NCI-H2029 treated with DMSO at 0.1 percent for 48 hours (cell line): ENCODE measurements around the gene ZCCHC8.
A peak's percentile ranks its signal among the peaks of the same experiment; 100 is the strongest.
"Not testable (repeated sequence)": the region's sequence is repeated elsewhere in the genome, so short reads cannot be mapped to it uniquely, and the experiment has no call there.

Source experiments
- DNase-seq: peaks from one replicate; lab custom pipeline; 2025; lab: John Stamatoyannopoulos, UW

Gene ZCCHC8

GRCh38 chr12:122471324-122472226, 29.2 kb downstream of the ZCCHC8 start:
- DNase-seq = peak; percentile 71

DNA sequence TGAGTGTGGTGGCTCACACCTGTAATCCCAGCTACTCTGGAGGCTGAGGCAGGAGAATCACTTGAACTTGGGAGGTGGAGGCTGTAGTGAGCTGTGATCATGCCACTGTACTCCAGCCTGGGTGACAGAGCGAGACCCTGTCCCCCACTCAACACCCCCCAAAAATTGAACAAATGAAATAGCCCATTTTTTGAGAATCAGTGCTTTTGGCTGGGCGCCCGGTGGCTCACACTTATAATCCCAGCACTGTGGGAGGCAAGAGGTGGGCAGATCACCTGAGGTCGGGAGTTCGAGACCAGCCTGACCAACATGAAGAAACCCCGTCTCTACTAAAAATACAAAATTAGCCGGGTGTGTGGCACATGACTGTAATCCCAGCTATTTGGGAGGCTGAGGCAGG, 30.2 kb downstream of the ZCCHC8 start:
- not testable (repeated sequence) for DNase-seq

- DNase-seq = not testable (repeated sequence)
These were observed 30.9 kb downstream of the ZCCHC8 start for GRCh38 chr12:122469856-122470255.

DNA sequence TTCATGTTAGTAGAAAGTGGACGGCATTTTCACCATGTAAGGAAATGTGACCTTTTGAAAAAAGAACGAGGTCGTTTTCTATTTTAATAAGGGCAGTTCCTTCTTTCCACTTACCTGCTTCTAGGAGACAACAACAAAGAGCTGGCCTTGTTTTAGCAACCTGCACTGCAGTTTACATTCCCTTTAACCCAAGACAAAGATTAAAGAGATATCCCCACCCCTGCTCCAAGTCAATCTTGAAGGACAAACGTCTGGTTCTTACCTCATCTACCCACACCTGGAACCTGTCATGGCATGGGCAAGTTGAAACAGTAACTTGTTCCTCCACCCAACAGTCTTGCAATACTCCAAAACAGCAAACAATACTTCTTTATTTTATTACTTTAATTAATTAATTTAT, 32.7 kb downstream of the ZCCHC8 start:
- DNase-seq = no peak

GRCh38 chr12:122464317-122465042, 36.3 kb downstream of the ZCCHC8 start:
- DNase-seq = not testable (repeated sequence)

DNA sequence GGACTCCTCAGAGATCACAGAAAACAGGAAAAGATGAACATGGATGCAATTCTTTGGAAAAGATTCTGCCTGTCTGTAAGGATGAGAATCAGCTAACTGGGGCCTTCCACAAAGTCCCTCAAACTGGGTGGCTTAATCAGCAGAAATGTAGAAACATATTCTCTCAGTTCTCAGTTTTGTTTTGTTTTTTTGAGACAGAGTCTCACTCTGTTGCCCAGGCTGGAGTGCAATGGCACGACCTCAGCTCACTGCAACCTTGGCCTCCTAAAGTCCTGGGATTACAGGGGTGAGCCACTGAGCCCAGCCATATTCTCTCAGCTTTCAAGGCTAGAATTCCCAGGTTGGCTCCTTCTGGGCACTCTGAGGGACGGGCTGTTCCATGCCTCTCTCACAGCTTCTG, 40.1 kb downstream of the ZCCHC8 start:
- no peak for DNase-seq

- no peak for DNase-seq
These were observed 40.7 kb downstream of the ZCCHC8 start for GRCh38 chr12:122460061-122460460.

- DNase-seq = no peak
These were observed 41.5 kb downstream of the ZCCHC8 start for GRCh38 chr12:122459211-122459610.

DNA sequence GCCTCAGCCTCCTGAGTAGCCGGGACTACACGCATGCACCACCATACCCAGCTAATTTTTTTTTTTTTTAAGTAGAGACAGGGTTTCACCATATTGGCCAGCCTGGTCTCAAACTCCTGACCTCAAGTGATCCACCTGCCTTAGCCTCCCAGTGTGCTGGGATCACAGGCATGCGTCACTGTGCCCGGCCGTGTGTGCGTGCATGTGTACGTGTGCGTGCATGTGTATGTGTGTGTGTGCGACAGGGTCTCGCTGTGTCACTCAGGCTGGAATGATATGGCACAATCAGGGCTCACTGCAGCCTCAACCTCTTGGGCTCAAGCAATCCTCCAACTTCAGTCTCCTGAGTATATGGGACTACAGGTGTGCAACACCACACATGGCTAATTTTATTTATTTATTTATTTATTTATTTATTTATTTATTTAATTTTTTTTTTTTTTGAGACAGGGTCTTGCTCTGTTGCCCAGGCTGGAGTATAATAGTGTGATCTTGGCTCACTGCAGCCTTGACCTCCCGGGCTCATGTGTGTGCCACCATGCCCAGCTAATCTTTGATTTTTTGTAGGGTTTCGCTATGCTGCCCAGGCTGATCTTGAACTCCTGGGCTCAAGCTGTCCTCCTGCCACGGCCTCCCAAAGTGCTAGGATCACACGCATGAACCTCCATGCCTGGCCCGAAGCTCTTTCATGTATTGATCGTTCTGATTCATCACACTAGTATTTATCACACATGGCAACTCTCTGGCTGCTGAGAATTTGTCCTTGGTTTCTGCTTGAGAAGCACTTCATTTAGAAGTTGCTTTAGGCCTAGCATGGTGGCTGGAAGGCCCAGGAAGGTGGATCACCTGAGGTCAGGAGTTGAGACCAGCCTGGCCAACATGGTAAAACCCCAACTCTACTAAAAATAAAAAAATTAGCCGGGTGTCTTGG, 42.4 kb downstream of the ZCCHC8 start:
- no peak for DNase-seq

GRCh38 chr12:122457627-122458026, 43.1 kb downstream of the ZCCHC8 start:
- no peak for DNase-seq

GRCh38 chr12:122454739-122455138, 46.0 kb downstream of the ZCCHC8 start:
- DNase-seq = no peak

GRCh38 chr12:122454250-122454721, 46.4 kb downstream of the ZCCHC8 start:
- DNase-seq = no peak

DNA sequence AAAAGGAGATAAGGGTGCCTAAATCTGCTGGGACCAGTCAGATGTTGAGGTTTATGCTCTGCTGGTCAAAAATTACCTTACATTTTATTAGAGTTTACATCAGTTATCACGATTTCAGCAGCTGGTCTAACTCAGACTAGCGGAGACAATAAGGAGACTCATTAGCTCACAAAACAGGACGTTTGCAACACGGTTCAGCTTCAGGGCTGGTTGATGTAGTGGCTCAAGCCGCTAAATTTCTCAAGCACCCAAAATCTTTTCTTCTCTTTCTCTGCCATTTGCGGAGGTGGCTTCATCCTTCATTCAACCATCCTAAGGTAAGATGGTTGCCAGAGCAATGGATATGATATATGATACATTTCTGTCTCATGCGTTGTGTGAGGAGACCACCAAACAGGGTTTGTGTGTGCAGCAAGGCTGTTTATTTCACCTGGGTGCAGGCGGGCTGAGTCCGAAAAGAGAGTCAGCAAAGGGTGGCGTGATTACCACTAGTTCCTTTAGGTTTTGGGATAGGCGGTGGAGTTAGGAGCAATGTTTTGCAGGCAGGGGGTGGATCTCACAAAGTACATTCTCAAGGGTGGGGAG, 47.9 kb downstream of the ZCCHC8 start:
- DNase-seq = no peak

GRCh38 chr12:122449317-122449716, 51.4 kb downstream of the ZCCHC8 start:
- DNase-seq = no peak

- DNase-seq = not testable (repeated sequence)
These were observed 52.9 kb downstream of the ZCCHC8 start for GRCh38 chr12:122447825-122448224.

DNA sequence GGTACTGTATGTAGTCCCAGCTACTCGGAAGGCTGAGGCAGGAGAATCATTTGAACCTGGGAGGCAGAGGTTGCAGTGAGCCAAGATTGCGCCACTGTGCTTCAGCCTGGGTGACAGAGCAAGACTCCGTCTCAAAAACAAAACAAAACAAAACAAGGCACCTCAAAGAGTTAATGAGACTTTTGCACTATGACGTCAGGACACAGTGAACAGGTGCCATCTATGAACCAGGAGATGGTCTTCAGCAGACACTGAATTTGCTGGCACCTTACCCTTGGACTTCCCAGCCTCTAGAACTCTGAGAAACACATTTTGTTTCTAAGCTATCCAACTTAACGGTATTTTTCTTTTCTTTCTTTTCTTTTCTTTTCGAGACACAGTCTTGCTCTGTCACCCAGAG, 54.3 kb downstream of the ZCCHC8 start:
- not testable (repeated sequence) for DNase-seq

DNA sequence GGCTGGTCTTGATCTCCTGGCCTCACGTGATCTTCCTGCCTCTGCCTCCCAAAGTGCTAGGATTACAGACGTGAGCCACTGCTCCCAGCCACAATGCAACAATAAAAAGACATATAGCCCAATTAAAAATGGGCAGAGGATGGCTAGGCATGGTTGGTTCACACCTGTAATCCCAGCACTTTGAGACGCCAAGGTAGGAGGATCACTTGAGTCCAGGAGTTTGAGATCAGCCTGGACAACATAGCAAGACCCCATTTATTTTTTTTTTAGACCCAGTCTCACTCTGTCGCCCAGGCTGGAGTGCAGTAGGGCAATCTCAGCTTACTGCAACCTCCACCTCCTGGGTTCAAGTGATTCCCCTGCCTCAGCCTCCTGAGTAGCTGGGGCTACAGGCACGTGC, 56.7 kb downstream of the ZCCHC8 start:
- DNase-seq = not testable (repeated sequence)

GRCh38 chr12:122438822-122439221, 61.9 kb downstream of the ZCCHC8 start:
- not testable (repeated sequence) for DNase-seq

DNA sequence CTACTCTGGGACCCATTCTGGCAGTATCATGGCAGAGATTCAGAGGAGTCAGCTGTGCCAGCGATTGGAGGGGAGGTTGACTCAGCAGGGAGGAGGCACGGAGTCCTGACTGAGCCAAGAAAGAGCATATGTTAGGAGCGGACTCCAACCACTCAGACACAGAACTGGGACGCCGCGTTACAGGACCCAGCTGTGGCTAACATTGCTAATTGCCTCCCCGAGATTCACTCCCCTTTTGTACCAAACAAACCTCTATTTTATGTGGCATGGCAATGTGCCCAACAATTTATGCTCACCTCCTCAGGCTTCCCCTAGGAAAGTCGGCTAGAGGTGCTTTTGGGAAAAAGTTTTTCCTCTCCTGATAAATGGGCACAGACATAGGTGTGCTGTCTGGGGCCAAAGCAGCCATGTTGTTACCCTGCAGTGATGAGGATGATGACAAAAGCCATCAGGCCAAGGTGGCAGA, 63.0 kb downstream of the ZCCHC8 start:
- DNase-seq = no peak

- no peak for DNase-seq
These were observed 65.5 kb downstream of the ZCCHC8 start for GRCh38 chr12:122435186-122435585.

DNA sequence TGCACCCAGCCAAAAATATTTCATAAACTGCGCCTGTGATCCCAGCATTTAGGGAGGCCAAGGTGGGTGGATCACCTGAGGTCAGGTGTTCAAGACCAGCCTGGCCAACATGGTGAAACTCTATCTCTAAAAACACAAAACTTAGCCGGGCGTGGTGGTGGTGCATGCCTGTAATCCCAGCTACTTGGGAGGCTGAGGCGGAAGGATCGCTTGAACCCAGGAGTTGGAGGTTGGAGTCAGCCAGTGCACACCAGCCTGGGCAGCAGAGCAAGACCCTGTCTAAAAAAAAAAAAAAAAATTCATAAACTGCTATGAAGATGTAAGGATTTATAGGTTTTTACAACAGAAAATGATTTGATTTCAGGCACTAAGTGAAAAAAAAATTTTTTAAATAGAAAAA, 71.7 kb downstream of the ZCCHC8 start:
- DNase-seq = not testable (repeated sequence)
